ENCODE data around the gene PRPF6.

PRPF6 gene

DNA sequence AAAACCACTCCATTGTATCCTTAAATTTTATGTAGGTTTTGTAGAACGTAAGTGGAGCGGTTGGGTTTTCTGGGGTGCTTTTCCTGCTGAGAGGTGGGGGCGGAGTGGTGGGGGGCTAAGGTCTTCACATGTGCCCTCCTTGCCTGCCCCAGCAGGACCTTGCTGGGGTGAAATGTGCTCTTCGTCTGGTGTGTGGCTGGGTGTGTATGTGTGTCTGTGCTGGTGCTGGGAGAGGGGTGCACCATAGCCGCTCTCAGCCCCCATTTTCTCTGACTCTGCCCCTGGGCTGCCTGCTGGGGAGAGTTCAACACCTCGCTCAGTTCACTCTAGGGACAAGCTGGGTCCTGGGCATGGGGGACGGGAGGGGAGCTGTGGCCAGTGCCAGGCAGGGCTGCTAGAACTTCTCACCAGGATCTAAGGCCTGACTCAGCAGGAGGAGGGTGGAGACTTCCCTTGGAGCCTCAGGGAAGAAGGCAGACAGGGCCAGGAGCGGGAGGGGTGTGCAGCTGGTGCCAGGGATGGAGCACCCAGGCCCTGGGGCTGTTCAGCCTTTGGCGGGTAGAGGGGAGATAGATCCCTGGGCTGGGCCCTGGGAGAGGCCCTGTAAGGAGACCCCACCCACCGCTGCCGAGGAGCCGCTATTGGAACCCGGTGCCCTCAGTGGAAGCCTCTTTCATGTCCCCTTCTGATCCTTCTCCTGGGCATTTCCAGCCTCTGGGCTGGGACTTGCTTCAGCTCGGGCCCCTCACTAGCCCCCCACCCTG lies 63.7 kb downstream of the PRPF6 start:
- H3K27me3 ChIP-seq (ENCODE audit: control insufficient read depth, insufficient read depth, low read length, poor library complexity, severe bottlenecking) = peaks cover 98% of the 10 kb centered on the region
- no peak overlapping the region for H3K27ac ChIP-seq (ENCODE audit: insufficient read depth, low read depth, low read length, poor library complexity, severe bottlenecking)
- 81 to 84% methylated on average over 14 of the region's 14 CpGs for WGBS, 2 experiments
- H3K36me3 ChIP-seq (ENCODE audit: control insufficient read depth, insufficient read depth, low read length) = no peaks in the 10 kb centered on the region
- H3K4me3 ChIP-seq (ENCODE audit: insufficient read depth, low read depth, low read length) = no peak overlapping the region
- peaks cover 16% of the 10 kb centered on the region for H3K4me1 ChIP-seq (ENCODE audit: control insufficient read depth, insufficient read depth, low read length)
- H3K9me3 ChIP-seq (ENCODE audit: control insufficient read depth, low read length) = no peaks in the 10 kb centered on the region

GRCh38 chr20:64045346-64046011 lies 64.5 kb downstream of the PRPF6 start:
- 73 to 75% methylated on average over 11 of the region's 11 CpGs for WGBS, 2 experiments
- H3K27me3 ChIP-seq (ENCODE audit: control insufficient read depth, insufficient read depth, low read length, poor library complexity, severe bottlenecking) = peaks cover 98% of the 10 kb centered on the region

GRCh38 chr20:64047046-64047389 lies 66.1 kb downstream of the PRPF6 start:
- WGBS, 2 experiments = 88 to 90% methylated on average over 8 of the region's 8 CpGs
- H3K4me1 ChIP-seq (ENCODE audit: control insufficient read depth, insufficient read depth, low read length) = peaks cover 20% of the 10 kb centered on the region
- no peaks in the 10 kb centered on the region for H3K36me3 ChIP-seq (ENCODE audit: control insufficient read depth, insufficient read depth, low read length)
- H3K27me3 ChIP-seq (ENCODE audit: control insufficient read depth, insufficient read depth, low read length, poor library complexity, severe bottlenecking) = peaks cover 96% of the 10 kb centered on the region
- no peaks in the 10 kb centered on the region for H3K9me3 ChIP-seq (ENCODE audit: control insufficient read depth, low read length)
- H3K27ac ChIP-seq (ENCODE audit: insufficient read depth, low read depth, low read length, poor library complexity, severe bottlenecking) = no peak overlapping the region
- no peak overlapping the region for H3K4me3 ChIP-seq (ENCODE audit: insufficient read depth, low read depth, low read length)

More at GRCh38 chr20:64045346-64046011, 64.5 kb downstream of the PRPF6 start:
- no peaks in the 10 kb centered on the region for H3K36me3 ChIP-seq (ENCODE audit: control insufficient read depth, insufficient read depth, low read length)
- H3K4me3 ChIP-seq (ENCODE audit: insufficient read depth, low read depth, low read length) = no peak overlapping the region
- peaks cover 20% of the 10 kb centered on the region for H3K4me1 ChIP-seq (ENCODE audit: control insufficient read depth, insufficient read depth, low read length)
- H3K9me3 ChIP-seq (ENCODE audit: control insufficient read depth, low read length) = no peaks in the 10 kb centered on the region
- H3K27ac ChIP-seq (ENCODE audit: insufficient read depth, low read depth, low read length, poor library complexity, severe bottlenecking) = no peak overlapping the region

- Histone ChIP-seq H3K27ac (ENCODE audit: insufficient read depth, low read depth, low read length, poor library complexity, severe bottlenecking) (no peak overlapping the region), H3K36me3 (ENCODE audit: control insufficient read depth, insufficient read depth, low read length) (no peaks in the 10 kb centered on the region), H3K4me1 (ENCODE audit: control insufficient read depth, insufficient read depth, low read length) (peaks cover 16% of the 10 kb centered on the region), H3K4me3 (ENCODE audit: insufficient read depth, low read depth, low read length) (peak overlapping the region; percentile 12), H3K9me3 (ENCODE audit: control insufficient read depth, low read length) (no peaks in the 10 kb centered on the region), H3K27me3 (ENCODE audit: control insufficient read depth, insufficient read depth, low read length, poor library complexity, severe bottlenecking) (peaks cover 95% of the 10 kb centered on the region)
- 6 to 7% methylated on average over 49 of the region's 49 CpGs for WGBS, 2 experiments
Measured at GRCh38 chr20:64047968-64048401, 67.1 kb downstream of the PRPF6 start.

GRCh38 chr20:64048402-64049044 lies 67.6 kb downstream of the PRPF6 start:
- WGBS, 2 experiments = 4 to 5% methylated on average over 99 to 101 of the region's 101 CpGs
- peaks cover 89% of the 10 kb centered on the region for H3K27me3 ChIP-seq (ENCODE audit: control insufficient read depth, insufficient read depth, low read length, poor library complexity, severe bottlenecking)
- peak overlapping the region; percentile 12 for H3K4me3 ChIP-seq (ENCODE audit: insufficient read depth, low read depth, low read length)
- no peak overlapping the region for H3K27ac ChIP-seq (ENCODE audit: insufficient read depth, low read depth, low read length, poor library complexity, severe bottlenecking)
- H3K4me1 ChIP-seq (ENCODE audit: control insufficient read depth, insufficient read depth, low read length) = peaks cover 16% of the 10 kb centered on the region
- H3K36me3 ChIP-seq (ENCODE audit: control insufficient read depth, insufficient read depth, low read length) = no peaks in the 10 kb centered on the region
- H3K9me3 ChIP-seq (ENCODE audit: control insufficient read depth, low read length) = no peaks in the 10 kb centered on the region

- Histone ChIP-seq H3K36me3 (ENCODE audit: control insufficient read depth, insufficient read depth, low read length) (no peaks in the 10 kb centered on the region), H3K4me1 (ENCODE audit: control insufficient read depth, insufficient read depth, low read length) (peaks cover 24% of the 10 kb centered on the region), H3K9me3 (ENCODE audit: control insufficient read depth, low read length) (no peaks in the 10 kb centered on the region), H3K27me3 (ENCODE audit: control insufficient read depth, insufficient read depth, low read length, poor library complexity, severe bottlenecking) (peaks cover 82% of the 10 kb centered on the region), H3K4me3 (ENCODE audit: insufficient read depth, low read depth, low read length) (peak within 1 kb of the TSS; percentile 12), H3K27ac (ENCODE audit: insufficient read depth, low read depth, low read length, poor library complexity, severe bottlenecking) (no peak within 1 kb of the TSS)
- 1% methylated on average over 103 to 104 of the region's 111 CpGs for whole genome bisulfite sequencing, 2 experiments
Measured at GRCh38 chr20:64049060-64049877, 68.3 kb downstream of the PRPF6 start, which contains the start of gene SOX18. SOX18 (minus strand) TSS chr20:64049639; CDS start chr20:64049516, 123 bp downstream.

GRCh38 chr20:64049878-64050260 lies 68.9 kb downstream of the PRPF6 start:
- WGBS, 2 experiments = 37 to 43% methylated on average over 16 of the region's 16 CpGs
- H3K27ac ChIP-seq (ENCODE audit: insufficient read depth, low read depth, low read length, poor library complexity, severe bottlenecking) = no peak overlapping the region
- peaks cover 25% of the 10 kb centered on the region for H3K4me1 ChIP-seq (ENCODE audit: control insufficient read depth, insufficient read depth, low read length)
- peaks cover 76% of the 10 kb centered on the region for H3K27me3 ChIP-seq (ENCODE audit: control insufficient read depth, insufficient read depth, low read length, poor library complexity, severe bottlenecking)
- no peak overlapping the region for H3K4me3 ChIP-seq (ENCODE audit: insufficient read depth, low read depth, low read length)
- no peaks in the 10 kb centered on the region for H3K9me3 ChIP-seq (ENCODE audit: control insufficient read depth, low read length)
- no peaks in the 10 kb centered on the region for H3K36me3 ChIP-seq (ENCODE audit: control insufficient read depth, insufficient read depth, low read length)

DNA sequence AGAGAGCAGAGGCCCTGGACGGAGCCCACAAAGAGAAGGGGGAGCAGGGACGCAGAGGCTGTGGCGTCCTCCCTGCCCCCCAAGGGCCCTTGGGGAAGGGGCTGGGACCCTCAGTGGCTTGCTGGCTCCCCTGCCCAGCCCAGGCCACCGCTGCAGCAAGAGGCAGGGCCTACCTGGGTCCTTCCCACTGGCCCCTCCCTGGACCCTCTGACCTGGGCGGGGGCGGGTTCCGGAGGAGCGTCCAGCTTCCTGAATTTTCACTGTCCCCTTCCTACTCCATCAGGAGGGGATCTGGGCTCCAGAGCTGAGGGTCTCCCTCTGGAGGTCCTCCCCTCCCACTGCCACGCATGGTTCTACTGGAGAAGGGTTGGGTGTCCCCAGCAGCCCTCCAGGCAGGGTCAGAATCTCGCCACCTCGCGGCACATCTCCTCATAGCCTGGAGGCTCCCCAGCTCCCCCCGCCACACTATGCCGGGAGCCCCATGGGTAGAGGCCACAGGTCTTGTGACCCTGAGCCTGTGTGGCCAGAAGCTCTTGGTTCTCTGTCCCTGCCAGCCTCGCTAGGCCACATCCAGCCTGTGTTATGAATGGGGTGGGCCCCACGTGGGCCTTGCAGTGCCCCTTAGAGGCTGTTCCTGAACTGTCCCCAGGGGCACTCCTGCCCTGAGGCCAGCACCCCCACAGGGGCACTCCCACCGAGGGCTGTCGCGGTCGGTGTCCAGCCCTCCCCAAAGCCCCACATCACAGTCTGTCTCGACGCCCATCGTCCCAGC lies 69.5 kb downstream of the PRPF6 start:
- WGBS, 2 experiments = 87% methylated on average over 23 of the region's 23 CpGs
- Histone ChIP-seq H3K9me3 (ENCODE audit: control insufficient read depth, low read length) (no peaks in the 10 kb centered on the region), H3K27ac (ENCODE audit: insufficient read depth, low read depth, low read length, poor library complexity, severe bottlenecking) (no peak overlapping the region), H3K4me1 (ENCODE audit: control insufficient read depth, insufficient read depth, low read length) (peaks cover 19% of the 10 kb centered on the region), H3K4me3 (ENCODE audit: insufficient read depth, low read depth, low read length) (no peak overlapping the region), H3K36me3 (ENCODE audit: control insufficient read depth, insufficient read depth, low read length) (no peaks in the 10 kb centered on the region), H3K27me3 (ENCODE audit: control insufficient read depth, insufficient read depth, low read length, poor library complexity, severe bottlenecking) (peaks cover 70% of the 10 kb centered on the region)

GRCh38 chr20:64051033-64051452 lies 70.1 kb downstream of the PRPF6 start:
- H3K27me3 ChIP-seq (ENCODE audit: control insufficient read depth, insufficient read depth, low read length, poor library complexity, severe bottlenecking) = peaks cover 64% of the 10 kb centered on the region
- no peak overlapping the region for H3K4me3 ChIP-seq (ENCODE audit: insufficient read depth, low read depth, low read length)
- no peak overlapping the region for H3K27ac ChIP-seq (ENCODE audit: insufficient read depth, low read depth, low read length, poor library complexity, severe bottlenecking)
- peaks cover 13% of the 10 kb centered on the region for H3K4me1 ChIP-seq (ENCODE audit: control insufficient read depth, insufficient read depth, low read length)
- WGBS, 2 experiments = 93% methylated on average over 11 of the region's 11 CpGs
- no peaks in the 10 kb centered on the region for H3K9me3 ChIP-seq (ENCODE audit: control insufficient read depth, low read length)
- H3K36me3 ChIP-seq (ENCODE audit: control insufficient read depth, insufficient read depth, low read length) = no peaks in the 10 kb centered on the region

All from ectodermal cell (in vitro differentiated cells).